T-helper 1 cell (primary cell): ENCODE results near the gene PTPRH.
A peak's percentile ranks its signal among the peaks of the same experiment; 100 is the strongest.
"Not testable (repeated sequence)": the region's sequence is repeated elsewhere in the genome, so short reads cannot be mapped to it uniquely, and the experiment has no call there.

ENCODE experiments used
- DNase-seq, 5 donors: peaks; one replicate each; pipeline ENCODE4 v3.0.0-alpha.2; 2012 to 2020

PTPRH gene

DNA sequence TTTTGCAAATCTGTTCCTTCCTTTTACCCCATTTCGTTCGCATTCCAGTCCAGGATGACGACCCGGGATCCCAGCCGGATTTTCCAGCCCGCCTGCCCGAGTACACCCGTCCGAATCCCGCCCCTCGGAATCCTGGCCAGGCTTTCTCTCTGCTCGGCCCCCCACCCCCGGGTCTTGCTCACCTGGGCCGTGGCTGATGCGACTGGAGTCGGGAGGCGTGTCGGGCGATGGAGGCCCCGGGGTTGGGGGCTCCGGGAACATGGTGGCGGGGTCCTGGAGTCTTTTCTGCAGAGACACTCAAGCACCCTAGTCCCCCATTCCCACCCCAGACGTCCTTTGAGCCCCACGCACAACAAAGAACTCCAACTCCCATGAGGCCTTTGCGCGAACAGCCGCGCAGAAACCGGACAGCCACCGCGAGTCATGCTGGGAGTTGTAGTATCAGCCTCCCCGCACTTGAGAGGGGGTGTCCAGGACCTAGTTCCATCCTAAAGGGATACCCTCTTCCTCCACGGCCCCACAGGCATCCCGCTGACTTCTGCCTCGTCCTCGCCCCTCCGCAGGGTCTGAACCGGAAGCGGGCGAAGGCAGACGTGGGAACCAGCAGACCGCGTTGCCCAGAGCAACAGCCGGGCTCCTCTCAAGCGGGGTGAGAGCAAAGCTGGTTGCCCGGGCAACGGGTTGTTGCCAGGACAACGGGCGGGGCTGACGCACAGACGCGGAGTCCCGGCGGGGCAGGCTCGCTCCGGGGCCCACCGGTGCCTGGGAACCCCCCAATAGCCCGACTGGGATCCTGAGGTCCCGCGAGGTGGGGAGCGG, 30.3 kb downstream of the PTPRH start:
- peak; percentile 82 to 96 (median 92) for DNase-seq

DNA sequence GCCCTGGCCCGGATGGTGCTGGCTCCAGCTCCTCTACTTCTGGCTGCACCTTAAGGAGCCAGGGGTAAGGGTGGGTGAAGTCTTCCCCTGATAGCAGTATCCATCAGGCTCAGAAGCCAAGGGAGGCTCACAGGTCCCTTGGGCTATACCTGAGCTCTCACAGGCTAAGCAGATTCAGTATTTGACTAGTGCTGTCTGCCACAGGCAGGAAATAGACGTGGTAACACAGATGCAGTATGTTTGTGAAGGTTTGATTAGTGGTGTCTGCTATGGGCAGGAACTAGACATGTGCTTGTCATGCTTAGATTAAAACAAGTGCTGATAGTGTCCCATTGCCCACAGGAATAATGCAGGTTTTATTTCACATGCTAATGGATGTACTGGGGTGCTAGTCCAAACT, 33.2 kb downstream of the PTPRH start:
- no peak for DNase-seq

DNA sequence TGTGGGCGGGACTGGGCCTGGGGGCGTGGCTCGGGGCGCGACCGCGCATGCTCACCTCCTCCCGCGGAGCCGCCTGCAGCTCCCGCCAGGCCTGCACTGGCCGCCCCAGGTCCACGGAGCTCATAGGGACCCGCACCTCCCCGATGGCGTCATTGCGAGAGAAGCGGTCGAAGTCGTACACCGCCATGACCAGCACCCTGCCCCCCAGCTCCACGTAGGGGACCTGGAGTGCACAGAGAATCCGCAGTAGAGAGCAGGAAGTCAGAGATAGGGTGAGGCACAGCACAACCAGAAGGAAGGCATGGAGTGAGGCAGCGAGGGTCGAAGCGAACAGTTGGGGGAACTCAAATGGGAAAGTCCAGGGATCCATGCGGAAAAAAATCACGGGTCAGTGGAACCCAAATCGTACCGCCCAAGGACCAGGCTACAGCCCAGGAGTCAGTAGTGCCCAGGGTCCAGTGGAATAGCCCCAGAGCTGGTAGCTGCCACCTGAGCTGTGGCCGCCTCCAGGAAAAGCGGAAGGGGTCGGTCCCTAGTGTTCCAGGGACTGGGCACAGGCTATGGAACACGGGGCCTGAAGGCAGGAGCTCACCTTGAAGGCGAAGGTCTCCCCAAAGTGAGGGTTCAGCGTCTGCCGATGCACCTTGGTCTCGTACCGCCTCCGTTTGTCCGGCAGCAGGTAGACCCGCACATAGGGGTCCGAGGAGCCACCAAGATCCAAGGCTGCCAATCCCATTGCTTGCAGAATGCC, 34.0 kb downstream of the PTPRH start:
- no peak for DNase-seq

DNA sequence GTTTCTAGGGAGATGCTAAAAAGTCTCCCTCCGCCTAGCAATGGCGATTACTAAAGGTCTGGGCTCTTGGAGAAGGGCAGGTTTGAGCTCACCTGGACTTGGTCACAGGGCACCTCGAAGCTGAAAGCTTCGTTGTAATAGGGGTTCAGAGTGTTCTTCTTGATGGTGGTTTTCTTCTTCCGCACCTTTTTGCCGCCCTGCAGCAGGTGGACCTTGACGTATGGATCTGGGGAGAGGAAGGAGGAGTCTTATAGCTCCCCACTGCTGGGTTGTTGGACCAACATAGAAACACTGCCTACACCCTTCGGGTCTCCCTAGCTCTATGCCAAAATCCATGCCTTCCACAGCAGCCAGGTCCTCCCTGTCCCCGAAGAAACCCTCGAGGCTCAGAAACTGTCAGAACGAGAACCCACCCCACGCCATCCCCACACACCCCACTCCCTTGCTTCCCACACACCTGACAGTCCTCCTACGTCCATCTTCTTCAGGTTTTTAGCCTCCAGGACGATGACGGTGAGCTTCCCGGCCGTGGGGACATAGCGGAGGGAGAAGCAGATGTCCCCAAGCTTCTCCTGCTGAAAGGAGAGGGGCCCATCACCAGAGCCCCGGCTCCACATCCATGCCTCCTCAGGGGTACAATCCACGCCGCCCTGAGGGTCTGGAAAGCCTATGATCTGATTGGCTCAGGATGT, 34.7 kb downstream of the PTPRH start:
- no peak for DNase-seq

- DNase-seq, result peak in 1 of 5 donors; percentile 56
Observed at GRCh38 chr19:55173714-55174409, 35.4 kb downstream of the PTPRH start.

GRCh38 chr19:55173186-55173713, 36.1 kb downstream of the PTPRH start:
- DNase-seq, result no peak

GRCh38 chr19:55172741-55173140, 36.6 kb downstream of the PTPRH start:
- DNase-seq, result no peak

DNA sequence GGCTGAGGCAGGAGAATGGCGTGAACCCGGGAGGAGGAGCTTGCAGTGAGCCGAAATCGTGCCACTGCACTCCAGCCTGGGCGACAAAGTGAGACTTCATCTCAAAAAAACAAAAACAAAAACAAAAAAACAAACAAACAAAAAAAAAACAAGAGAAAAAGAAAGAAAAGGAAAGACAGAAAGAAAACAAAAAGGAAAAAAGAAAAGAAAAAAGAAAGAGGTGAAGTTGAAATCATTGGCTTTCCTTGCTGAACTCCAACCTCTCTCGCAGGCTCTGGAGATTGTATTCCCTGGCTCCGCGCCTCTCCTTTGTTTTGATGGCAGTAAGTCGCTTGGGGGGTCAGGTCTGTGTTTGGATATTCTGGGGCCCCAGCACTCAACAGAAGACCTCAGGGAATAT, 37.0 kb downstream of the PTPRH start:
- not testable (repeated sequence) for DNase-seq

DNA sequence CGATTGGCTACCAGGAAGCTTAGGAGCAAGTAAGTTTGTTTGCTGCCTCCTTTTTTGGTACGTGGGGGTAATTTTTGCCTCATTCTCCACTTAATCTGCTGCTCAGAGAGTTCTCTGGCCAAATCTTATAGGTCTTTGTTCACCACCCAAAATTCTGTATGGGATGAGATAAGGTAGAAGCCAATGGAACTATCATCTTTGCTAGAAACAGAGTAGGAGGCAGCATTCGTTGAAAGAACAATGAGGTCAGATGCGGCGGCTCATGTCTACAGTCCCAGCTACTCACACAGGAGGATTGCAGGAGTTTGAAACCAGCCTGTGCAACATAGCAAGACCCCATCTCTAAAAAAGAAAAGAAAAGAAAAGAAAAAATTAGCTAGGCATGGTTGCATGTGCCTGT, 37.9 kb downstream of the PTPRH start:
- DNase-seq, result no peak

DNA sequence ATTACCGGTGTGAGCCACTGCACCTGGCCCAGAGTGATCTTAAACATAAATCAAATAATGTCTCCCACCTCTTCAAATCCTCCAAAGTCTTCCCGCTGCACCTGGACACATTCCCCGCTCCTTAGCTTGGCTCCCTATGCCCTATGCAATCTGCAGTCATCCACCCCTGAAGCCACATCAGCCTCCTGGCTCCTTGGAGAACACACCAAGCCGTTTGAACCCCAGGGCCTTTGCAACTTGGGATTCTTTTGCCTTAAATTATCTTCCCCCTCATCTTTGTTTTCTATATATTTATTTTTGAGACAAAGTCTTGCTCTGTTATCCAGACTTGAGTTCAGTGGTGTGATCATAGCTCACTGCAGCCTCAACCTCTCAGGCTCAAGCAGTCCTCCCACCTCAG, 40.2 kb downstream of the PTPRH start:
- DNase-seq, result no peak

DNA sequence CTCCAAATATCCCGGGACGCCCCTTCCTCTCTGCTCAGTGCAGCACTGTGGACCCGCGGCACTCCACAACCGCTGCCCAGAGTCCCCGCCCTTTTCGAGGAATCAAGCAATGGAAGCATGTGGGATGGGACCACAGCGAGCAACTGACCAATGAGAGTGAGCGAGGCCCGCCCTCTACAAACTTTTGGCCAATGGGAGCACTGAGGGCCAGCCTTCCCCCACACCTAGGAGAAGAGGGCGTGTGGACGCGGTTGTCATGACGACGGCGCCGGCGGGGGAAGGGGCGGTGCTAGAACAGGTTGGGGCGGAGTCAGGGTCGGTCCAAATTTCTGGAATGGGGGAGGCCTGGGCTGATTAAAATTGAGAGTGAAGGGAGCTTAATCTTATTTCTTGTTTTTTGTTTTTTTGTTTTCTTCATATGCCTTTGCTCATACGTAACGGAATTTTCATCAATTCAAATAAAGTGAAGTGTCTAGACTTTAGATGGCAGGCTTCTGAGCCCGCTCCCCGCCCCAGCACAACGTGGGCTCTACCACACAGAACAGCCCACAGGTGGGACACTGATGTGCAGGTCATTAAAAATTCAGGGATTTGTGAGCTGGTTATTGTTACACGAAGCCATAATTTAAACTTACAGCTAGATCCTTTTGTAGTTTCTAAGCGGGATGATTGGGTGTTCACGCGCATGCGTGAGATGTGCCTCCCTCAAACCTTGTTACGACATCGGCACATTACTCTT, 42.6 kb downstream of the PTPRH start, which contains the start of gene DNAAF3:
TSS of gene DNAAF3 (minus strand) at position 84 of the 739 bp plus-strand sequence. CDS start 200 bp downstream, outside the sequence.
- peak in 4 of 5 donors; percentile 47 to 85 (median 56) for DNase-seq

GRCh38 chr19:55165952-55166529, 43.3 kb downstream of the PTPRH start:
- DNase-seq, result peak in 2 of 5 donors; percentile 35 to 69

DNA sequence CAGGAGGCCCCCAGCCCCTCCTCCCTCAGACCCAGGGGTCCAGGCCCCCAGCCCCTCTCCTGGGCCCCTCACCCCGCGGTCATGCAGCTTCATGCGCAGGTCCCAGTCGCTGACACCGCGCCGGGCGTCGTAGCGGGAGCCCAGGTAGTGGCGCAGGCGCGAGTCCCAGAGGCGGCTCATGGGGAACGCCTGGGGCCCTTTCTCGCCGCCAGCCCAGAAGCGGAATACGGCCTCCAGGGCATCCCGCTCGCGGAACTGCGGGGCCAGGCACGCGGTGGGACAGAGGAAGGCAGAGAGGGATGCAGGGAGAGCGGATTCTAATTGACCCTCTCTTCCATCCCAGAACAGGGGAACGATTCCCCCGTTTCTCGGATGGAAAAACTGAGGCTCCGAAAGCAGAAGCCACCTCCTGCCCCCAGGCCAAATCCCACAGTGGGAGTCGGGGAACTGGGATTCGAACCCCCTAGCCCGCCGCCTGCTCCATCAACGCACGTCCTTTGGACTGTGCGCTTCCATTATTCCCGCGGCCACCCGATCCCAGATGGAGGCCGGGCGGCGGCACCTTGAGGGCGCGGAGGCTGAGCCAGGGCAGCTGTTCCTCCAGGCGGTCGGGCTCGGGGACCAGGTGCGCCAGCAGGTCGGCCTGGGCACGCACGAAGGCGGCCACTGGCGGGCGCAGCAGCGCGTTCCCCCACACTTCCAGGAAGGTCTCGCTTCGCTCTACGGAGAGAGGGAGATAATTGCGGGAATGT, 47.6 kb downstream of the PTPRH start:
- DNase-seq, result no peak

GRCh38 chr19:55160986-55161365, 48.3 kb downstream of the PTPRH start:
- no peak for DNase-seq

DNA sequence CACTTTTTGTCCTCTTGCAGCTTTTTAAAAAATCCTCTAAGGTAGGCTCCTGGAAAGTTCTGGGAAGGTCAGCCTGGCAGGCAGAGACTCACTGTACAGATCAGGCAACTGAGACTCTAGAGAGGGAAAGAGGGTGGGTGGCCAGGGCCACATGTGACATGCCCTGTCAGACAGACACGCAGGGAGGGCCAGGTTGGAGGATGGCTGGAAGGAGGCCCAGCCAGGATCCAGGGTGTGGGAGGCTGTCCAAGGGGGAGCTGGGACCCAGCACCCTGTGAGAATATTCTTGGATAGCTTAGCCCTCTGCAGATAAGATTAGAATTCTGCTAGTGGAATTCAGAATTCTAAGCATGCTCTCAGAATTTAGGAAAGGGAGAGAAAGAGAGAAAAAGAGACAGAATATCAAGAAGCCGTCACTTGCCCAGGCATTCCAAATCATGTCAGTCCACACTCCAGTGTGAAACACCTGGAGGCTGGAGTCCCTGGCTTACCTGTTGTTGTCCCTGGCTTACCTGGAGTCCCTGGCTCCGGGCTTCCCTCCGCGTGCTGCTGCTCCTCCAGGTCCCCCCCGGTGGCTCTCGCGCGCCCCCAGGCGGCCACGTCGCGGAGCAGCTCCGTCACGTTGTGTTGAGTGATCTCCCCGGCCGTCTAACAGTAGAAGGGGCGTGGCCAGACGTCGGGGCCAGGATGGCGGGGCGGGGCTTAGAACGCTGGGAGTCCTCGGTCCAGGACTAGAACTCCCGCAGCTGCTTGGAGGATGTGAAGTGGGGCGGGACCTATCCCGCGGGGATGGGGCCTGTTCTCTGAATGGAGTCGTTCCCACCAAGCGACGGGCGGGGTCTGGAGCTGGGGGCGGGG, 48.9 kb downstream of the PTPRH start:
- peak; percentile 68 to 89 (median 82) for DNase-seq

GRCh38 chr19:55158848-55159749, 50.2 kb downstream of the PTPRH start:
- no peak for DNase-seq

GRCh38 chr19:55158423-55158822, 50.9 kb downstream of the PTPRH start:
- no peak for DNase-seq
